B cell (primary cell): ENCODE data around the gene SURF2. TPM values are rescaled to one million over a fixed set of nuclear protein-coding genes. Genes with fewer than 3 reads are reported as not detected.
A peak's percentile ranks its signal among the peaks of the same experiment; 100 is the strongest.

Experiments
- ATAC-seq: fragments of 200-7000 bp; cut with Tn5 transposase; one replicate; pipeline ENCODE4 v1.10.0; 2021; ENCODE audit warnings: low read depth, mild to moderate bottlenecking, moderate number of reproducible peaks, moderate library complexity
- CTCF ChIA-PET: fragments of 350-600 bp; sonication (Branson Sonifier 250); formaldehyde crosslinking; loops from one replicate; lab custom pipeline; 2021; ENCODE audit warnings: antibody characterized with exemption, inconsistent platforms; lab: Charles Lee
- POLR2A ChIA-PET: fragments of 350-600 bp; sonication (Branson Sonifier 250); formaldehyde crosslinking; loops from one replicate; lab custom pipeline; 2021; ENCODE audit warnings: antibody characterized with exemption; lab: Charles Lee
- DNase-seq: peaks from one replicate; pipeline ENCODE4 v3.0.0; 2013
- H2AFZ ChIP-seq: 2 replicates; pipeline ENCODE4 v1.6.1; 2012; ENCODE audit warnings: mild to moderate bottlenecking, low read depth, low read length; ENCODE audit not compliant: insufficient read depth, poor library complexity, severe bottlenecking
- H3K27ac ChIP-seq, 2 donors: 1 replicate in 1 of 2; 2 replicates in 1 of 2; pipeline ENCODE4 v1.5.1; 2012 to 2013; ENCODE audit warnings: low read length in 2 of 2, mild to moderate bottlenecking in 2 of 2, moderate library complexity in 1 of 2
- H3K27me3 ChIP-seq, 4 experiments: fragments of 200-600 bp in 1 of 4; sonication (generic) in 1 of 4; replicated peaks in 1 of 4; 1 replicate in 2 of 4; 2 replicates in 2 of 4; pipeline versions ENCODE4 v1.6.1 to v1.7.0; 2013 to 2016; ENCODE audit warnings: low read length in 3 of 4, mild to moderate bottlenecking in 2 of 4, mixed read lengths in 1 of 4, moderate library complexity in 1 of 4; ENCODE audit not compliant: insufficient read depth in 4 of 4, control insufficient read depth in 3 of 4; ENCODE audit errors: control extremely low read depth in 1 of 4
- H3K36me3 ChIP-seq, 2 experiments: replicated peaks in 1 of 2; 1 replicate in 1 of 2; 2 replicates in 1 of 2; pipeline versions ENCODE4 v1.6.1 to v1.7.1; 2013; ENCODE audit warnings: low read length in 1 of 2; ENCODE audit not compliant: insufficient read depth in 2 of 2, control insufficient read depth in 1 of 2; ENCODE audit errors: control extremely low read depth in 1 of 2, extremely low read depth in 1 of 2
- H3K4me1 ChIP-seq, 2 donors: fragments of 200-600 bp in 1 of 2; sonication (generic) in 1 of 2; 1 replicate in 1 of 2; 2 replicates in 1 of 2; pipeline versions ENCODE4 v1.5.1 to v1.6.1; 2013 to 2017; ENCODE audit warnings: low read length in 2 of 2; ENCODE audit not compliant: control insufficient read depth in 2 of 2, insufficient read depth in 2 of 2
- H3K4me2 ChIP-seq: replicated peaks from 2 replicates; pipeline ENCODE3; 2012; ENCODE audit warnings: mild to moderate bottlenecking, low read depth, low read length; ENCODE audit not compliant: poor library complexity, severe bottlenecking
- H3K4me3 ChIP-seq, 5 experiments: fragments of 200-600 bp in 1 of 5; sonication (generic) in 1 of 5; 1 replicate in 3 of 5; 2 replicates in 2 of 5; pipeline versions ENCODE4 v1.5.1 to v1.7.0; 2011 to 2016; ENCODE audit warnings: low read length in 4 of 5, mild to moderate bottlenecking in 4 of 5, low read depth in 2 of 5, control low read depth in 1 of 5, moderate library complexity in 1 of 5; ENCODE audit not compliant: insufficient read depth in 1 of 5; ENCODE audit errors: control extremely low read depth in 1 of 5, extremely low read depth in 1 of 5
- H3K79me2 ChIP-seq: fragments of 200-600 bp; sonication (generic); one replicate; pipeline ENCODE4 v1.6.0; 2016; ENCODE audit warnings: low read length; ENCODE audit not compliant: control insufficient read depth, insufficient read depth
- H3K9ac ChIP-seq: fragments of 200-600 bp; sonication (generic); 2 replicates; pipeline ENCODE4 v1.6.1; 2017; ENCODE audit warnings: mild to moderate bottlenecking, low read length, moderate library complexity
- H3K9me3 ChIP-seq, 3 donors: one replicate each; pipeline versions ENCODE4 v1.6.1 to v1.7.1; 2013; ENCODE audit warnings: low read length in 2 of 3; ENCODE audit not compliant: control insufficient read depth in 2 of 3, insufficient read depth in 1 of 3; ENCODE audit errors: control extremely low read depth in 1 of 3
- H4K20me1 ChIP-seq: 2 replicates; pipeline ENCODE4 v1.6.0; 2012; ENCODE audit warnings: mild to moderate bottlenecking, low read length; ENCODE audit not compliant: insufficient read depth, control insufficient read depth, poor library complexity, severe bottlenecking
- H3K27ac Mint-ChIP-seq: one replicate; pipeline ENCODE4 v1.8.0; 2021; ENCODE audit warnings: mixed read lengths
- H3K27me3 Mint-ChIP-seq: one replicate; pipeline ENCODE4 v1.8.0; 2021; ENCODE audit warnings: mixed read lengths
- H3K4me1 Mint-ChIP-seq: one replicate; pipeline ENCODE4 v1.8.0; 2021; ENCODE audit warnings: mixed read lengths
- H3K4me3 Mint-ChIP-seq: one replicate; pipeline ENCODE4 v1.8.0; 2021; ENCODE audit warnings: mixed read lengths
- H3K9me3 Mint-ChIP-seq: one replicate; pipeline ENCODE4 v1.8.0; 2022; ENCODE audit warnings: mixed read lengths; ENCODE audit not compliant: insufficient read depth
- EZH2 ChIP-seq: IDR thresholded peaks from 2 replicates; pipeline ENCODE4 v1.6.1; 2012; ENCODE audit warnings: borderline replicate concordance, low read depth, mild to moderate bottlenecking, moderate library complexity, low read length; ENCODE audit not compliant: insufficient read depth, poor library complexity, severe bottlenecking
- WGBS: methylation state at CpG from one replicate; pipeline ENCODE4 v1.1.5; 2013; ENCODE audit warnings: missing lambda C conversion rate; ENCODE audit not compliant: insufficient coverage; 5-methylcytosine and 5-hydroxymethylcytosine counted together
- intact Hi-C: fragments of 100-400 bp; cut with micrococcal nuclease; formaldehyde crosslinking; loops from one replicate; pipeline ENCODE4 v1.10.0; 2022
- polyA plus RNA-seq: library from polyadenylated mRNA; depleted of rRNA; stranded (reverse); fragments of >200 nt; gene quantifications from 2 replicates; pipeline ENCODE4 v1.2.3, GENCODE V29; 2012
- total RNA-seq, 2 donors: library from RNA; stranded (reverse); fragments of 120-200 nt in 1 of 2; gene quantifications; 1 replicate in 1 of 2; 2 replicates in 1 of 2; pipeline versions ENCODE4 v1.2.3 to v1.2.4, GENCODE V29; 2013 to 2022
- TF ChIP-seq, protein P1 (sequence below): fragments of 200-600 bp; IDR thresholded peaks from one replicate; pipeline ENCODE4 v1.8.0; 2022; ENCODE audit warnings: antibody characterized with exemption, mild to moderate bottlenecking

The SURF2 gene
- total and polyA plus RNA-seq, 2 donors (not counting 1 experiment from before 2014, with no cell fraction given): 17.1 to 17.3 TPM

DNA sequence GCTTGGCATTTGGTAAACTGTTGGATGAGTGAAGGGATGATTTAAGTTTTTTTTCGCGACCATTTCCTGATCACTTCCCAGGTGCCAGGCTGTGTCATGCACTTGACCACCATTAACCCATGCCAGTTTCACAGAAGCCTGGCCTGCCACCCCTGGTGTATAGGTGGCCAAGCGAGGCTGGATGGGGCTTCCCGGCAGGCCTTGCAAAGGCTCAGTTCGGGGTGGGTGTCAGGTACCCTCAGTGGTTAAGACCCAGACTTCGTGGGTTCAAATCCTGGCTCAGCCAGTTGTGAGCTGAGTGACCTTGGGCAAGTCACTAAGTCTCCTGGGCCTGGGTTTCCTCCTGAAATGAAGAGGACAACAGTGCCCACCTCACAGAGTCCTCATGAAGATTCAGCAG lies 10.8 kb upstream of the SURF2 start:
- TF ChIP-seq, protein P1, sequence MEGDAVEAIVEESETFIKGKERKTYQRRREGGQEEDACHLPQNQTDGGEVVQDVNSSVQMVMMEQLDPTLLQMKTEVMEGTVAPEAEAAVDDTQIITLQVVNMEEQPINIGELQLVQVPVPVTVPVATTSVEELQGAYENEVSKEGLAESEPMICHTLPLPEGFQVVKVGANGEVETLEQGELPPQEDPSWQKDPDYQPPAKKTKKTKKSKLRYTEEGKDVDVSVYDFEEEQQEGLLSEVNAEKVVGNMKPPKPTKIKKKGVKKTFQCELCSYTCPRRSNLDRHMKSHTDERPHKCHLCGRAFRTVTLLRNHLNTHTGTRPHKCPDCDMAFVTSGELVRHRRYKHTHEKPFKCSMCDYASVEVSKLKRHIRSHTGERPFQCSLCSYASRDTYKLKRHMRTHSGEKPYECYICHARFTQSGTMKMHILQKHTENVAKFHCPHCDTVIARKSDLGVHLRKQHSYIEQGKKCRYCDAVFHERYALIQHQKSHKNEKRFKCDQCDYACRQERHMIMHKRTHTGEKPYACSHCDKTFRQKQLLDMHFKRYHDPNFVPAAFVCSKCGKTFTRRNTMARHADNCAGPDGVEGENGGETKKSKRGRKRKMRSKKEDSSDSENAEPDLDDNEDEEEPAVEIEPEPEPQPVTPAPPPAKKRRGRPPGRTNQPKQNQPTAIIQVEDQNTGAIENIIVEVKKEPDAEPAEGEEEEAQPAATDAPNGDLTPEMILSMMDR: no peak
- no peak for TF ChIP-seq EZH2
- no peak overlapping the region for H3K4me2 ChIP-seq
- H3K9me3 ChIP-seq: no peaks in the 10 kb centered on the region
- peaks cover 27% of the 10 kb centered on the region for H4K20me1 ChIP-seq
- H3K79me2 ChIP-seq: peaks cover 41% of the 10 kb centered on the region
- H3K36me3 ChIP-seq: peaks cover 0 to 62% of the 10 kb centered on the region in 2 experiments
- no peak overlapping the region for H2AFZ ChIP-seq
- ATAC-seq: no peak
- H3K27me3 Mint-ChIP-seq: no peaks in the 10 kb centered on the region
- H3K9me3 Mint-ChIP-seq: no peaks in the 10 kb centered on the region
- H3K4me1 Mint-ChIP-seq: peaks cover 52% of the 10 kb centered on the region
- no peak overlapping the region for H3K9ac ChIP-seq
- ChIA-PET CTCF (interaction anchor here (0.5 kb wide), 1 partner anchor 10 kb away, joined by 4 read pairs; no protein-coding TSS in a partner anchor), POLR2A (no interaction called here)
- intact Hi-C loops: loop anchor here (5.0 kb wide), 1 partner anchor 132 kb away; the partner anchor contains the start of gene SLC2A6
- DNase-seq: no peak
- H3K27ac ChIP-seq: no peak overlapping the region
- no peak overlapping the region for H3K4me3 ChIP-seq
- 100% methylated on average over 5 of the region's 6 CpGs for WGBS
- peaks cover 36 to 50% of the 10 kb centered on the region in 2 donors for H3K4me1 ChIP-seq
- peak overlapping the region; percentile 34 for H3K4me3 Mint-ChIP-seq
- no peak overlapping the region for H3K27ac Mint-ChIP-seq
- H3K27me3 ChIP-seq: no peaks in the 10 kb centered on the region

DNA sequence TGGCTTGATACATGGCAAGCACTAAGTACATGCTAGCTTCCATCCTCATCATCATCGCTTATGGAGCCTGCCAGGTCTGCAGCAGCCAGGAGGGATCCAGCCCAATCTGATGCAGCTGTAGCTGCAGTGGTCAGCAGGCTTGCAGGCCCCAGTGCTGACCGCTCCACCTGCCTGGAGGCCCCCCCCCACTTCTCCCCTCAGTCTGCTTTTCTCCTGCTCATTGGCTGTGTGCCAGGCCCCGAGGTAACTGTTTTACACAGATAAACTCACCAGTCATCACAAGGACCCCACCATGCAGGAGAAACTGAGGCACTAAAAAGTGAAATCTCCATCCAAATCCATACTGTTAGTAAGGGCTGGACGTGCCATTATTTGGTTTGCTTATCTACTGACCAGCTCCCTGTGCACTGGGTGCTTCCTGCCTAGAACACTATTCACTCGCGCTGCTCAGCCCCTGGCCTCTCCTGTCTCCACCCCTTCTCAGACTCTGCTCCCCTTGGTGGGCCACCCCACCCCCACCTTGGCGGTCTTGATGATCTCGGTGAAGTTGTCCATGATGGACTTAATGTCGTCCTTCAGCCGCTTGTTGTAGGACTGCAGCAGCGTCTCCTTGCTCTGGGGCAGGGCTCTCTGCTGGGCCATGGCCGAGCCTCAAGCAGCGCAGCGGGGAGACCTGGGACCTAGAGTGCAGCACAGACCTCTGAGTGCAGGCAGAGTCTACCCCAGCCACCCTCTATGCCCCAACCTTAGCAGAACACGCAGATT lies 10.1 kb upstream of the SURF2 start:
- Histone ChIP-seq H4K20me1 (peaks cover 27% of the 10 kb centered on the region), H3K27ac (peak overlapping the region in 1 of 2 donors; percentile 90), H3K9me3 (no peaks in the 10 kb centered on the region), H3K36me3 (peaks cover 0 to 65% of the 10 kb centered on the region in 2 experiments), H3K4me3 (peak overlapping the region in 4 of 5 experiments; percentile 92 to 96 (median 93)), H3K4me1 (peaks cover 30 to 43% of the 10 kb centered on the region in 2 donors), H2AFZ (no peak overlapping the region), H3K9ac (peak overlapping the region; percentile 93), H3K4me2 (peak overlapping the region; percentile 93), H3K79me2 (peaks cover 41% of the 10 kb centered on the region), H3K27me3 (no peaks in the 10 kb centered on the region)
- ChIA-PET POLR2A (no interaction called here), CTCF (interaction anchor here (0.5 kb wide), 1 partner anchor 9 kb away, joined by 4 read pairs; no protein-coding TSS in a partner anchor)
- Mint-ChIP-seq H3K4me3 (peak overlapping the region; percentile 97), H3K9me3 (no peaks in the 10 kb centered on the region), H3K4me1 (peaks cover 46% of the 10 kb centered on the region), H3K27ac (peak overlapping the region; percentile 83), H3K27me3 (no peaks in the 10 kb centered on the region)
- 87% methylated on average over 15 of the region's 15 CpGs for WGBS
- ATAC-seq: no peak
- DNase-seq: no peak
- TF ChIP-seq EZH2: no peak
- intact Hi-C loops: loop anchor here (5.0 kb wide), 1 partner anchor 131 kb away; the partner anchor contains the start of gene SLC2A6
